HEK293T (cell line): ENCODE data around the gene ATP10A.

Experiments
- CTCF ChIA-PET: fragments of 350-600 bp; formaldehyde crosslinking; extraction: SDS; loops from one replicate; lab custom pipeline; 2021; ENCODE audit warnings: antibody characterized with exemption, inconsistent platforms; lab: Yijun Ruan, JAX
- POLR2A ChIA-PET: fragments of 350-600 bp; formaldehyde crosslinking; extraction: SDS; loops from one replicate; lab custom pipeline; 2020; ENCODE audit warnings: antibody characterized with exemption, inconsistent platforms; lab: Yijun Ruan, JAX
- DNase-seq: peaks from one replicate; pipeline ENCODE4 v3.0.0; 2012; ENCODE audit warnings: mixed read lengths; ENCODE audit errors: extremely low spot score
- ARNT ChIP-seq: fragments of 450-650 bp; IDR thresholded peaks from 2 replicates; pipeline ENCODE4 v1.6.1; 2017; ENCODE audit warnings: mild to moderate bottlenecking
- BHLHE40 ChIP-seq: fragments of 450-650 bp; IDR thresholded peaks from 2 replicates; pipeline ENCODE4 v1.6.1; 2016; ENCODE audit warnings: mild to moderate bottlenecking, moderate library complexity, borderline replicate concordance
- CTBP1 ChIP-seq: fragments of 450-650 bp; IDR thresholded peaks from 2 replicates; pipeline ENCODE4 v1.6.1; 2016; ENCODE audit warnings: borderline replicate concordance
- ELF4 ChIP-seq: fragments of 450-650 bp; IDR thresholded peaks from 2 replicates; pipeline ENCODE4 v1.6.1; 2017; ENCODE audit warnings: antibody characterized with exemption
- FOXA1 ChIP-seq: fragments of 450-650 bp; IDR thresholded peaks from 2 replicates; pipeline ENCODE4 v1.6.1; 2016; ENCODE audit warnings: mild to moderate bottlenecking
- FOXK2 ChIP-seq: fragments of 450-650 bp; IDR thresholded peaks from 2 replicates; pipeline ENCODE4 v1.6.1; 2016; ENCODE audit warnings: mild to moderate bottlenecking
- FOXM1 ChIP-seq: fragments of 450-650 bp; IDR thresholded peaks from 2 replicates; pipeline ENCODE4 v1.6.1; 2017; ENCODE audit warnings: mild to moderate bottlenecking, borderline replicate concordance
- HDGF ChIP-seq: fragments of 450-650 bp; IDR thresholded peaks from 2 replicates; pipeline ENCODE4 v1.6.1; 2017; ENCODE audit warnings: antibody characterized with exemption, borderline replicate concordance
- L3MBTL2 ChIP-seq: fragments of 450-650 bp; conservative IDR thresholded peaks from 2 replicates; pipeline ENCODE4 v1.6.1; 2016; ENCODE audit warnings: mild to moderate bottlenecking
- LEF1 ChIP-seq: fragments of 450-650 bp; IDR thresholded peaks from 2 replicates; pipeline ENCODE4 v1.6.1; 2017; ENCODE audit warnings: mild to moderate bottlenecking, borderline replicate concordance
- NFRKB ChIP-seq: fragments of 450-650 bp; IDR thresholded peaks from 2 replicates; pipeline ENCODE4 v1.6.1; 2016; ENCODE audit warnings: mild to moderate bottlenecking, moderate library complexity
- SP1 ChIP-seq: fragments of 450-650 bp; IDR thresholded peaks from 2 replicates; pipeline ENCODE4 v1.6.1; 2017
- SUZ12 ChIP-seq: fragments of 450-650 bp; IDR thresholded peaks from 2 replicates; pipeline ENCODE4 v1.6.1; 2016; ENCODE audit warnings: mild to moderate bottlenecking
- TARDBP ChIP-seq: fragments of 450-650 bp; IDR thresholded peaks from 2 replicates; pipeline ENCODE4 v1.6.1; 2016
- ZNF384 ChIP-seq: fragments of 450-650 bp; IDR thresholded peaks from 2 replicates; pipeline ENCODE4 v1.6.1; 2016
- TF ChIP-seq, protein P1 (sequence below): fragments of 450-650 bp; IDR thresholded peaks from 2 replicates; pipeline ENCODE4 v1.6.1; 2016

Gene ATP10A

DNA sequence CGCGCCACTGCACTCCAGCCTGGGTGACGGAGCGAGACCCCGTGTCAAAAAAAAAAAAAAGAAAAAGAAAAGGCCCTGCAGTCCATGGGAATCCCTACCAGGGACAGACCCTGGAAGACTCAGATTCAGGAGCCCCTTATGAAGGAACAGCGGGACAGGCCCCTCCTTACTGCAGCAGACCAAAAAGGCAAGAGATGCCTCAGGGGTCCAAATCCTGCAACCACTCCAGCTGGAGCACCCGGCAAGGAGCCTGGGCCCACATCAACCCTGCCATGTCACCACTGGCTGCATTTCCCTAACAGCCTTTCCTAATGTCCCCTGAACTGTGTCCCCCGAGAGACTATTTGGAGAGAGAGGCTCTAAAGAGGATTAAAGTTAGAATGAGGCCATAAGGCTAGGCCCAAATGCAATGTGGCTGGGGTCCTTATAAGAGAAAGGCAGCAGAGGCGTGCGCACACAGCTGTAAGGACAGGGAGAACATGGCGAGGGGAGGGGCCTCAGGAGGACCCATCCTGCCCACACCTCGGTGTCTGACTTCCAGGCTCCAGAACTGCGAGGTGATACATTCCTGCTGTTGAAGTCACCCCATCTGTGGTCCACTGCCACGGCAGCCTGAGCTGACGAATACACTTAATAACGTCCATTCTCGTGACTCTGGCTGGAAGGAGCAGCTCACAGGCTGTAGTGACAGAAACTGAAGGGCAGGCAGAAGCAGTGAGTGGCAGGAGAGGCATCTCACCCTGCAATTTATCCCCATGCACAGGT is 78.1 kb downstream of the ATP10A start:
- POLR2A ChIA-PET, result no interaction called here

DNA sequence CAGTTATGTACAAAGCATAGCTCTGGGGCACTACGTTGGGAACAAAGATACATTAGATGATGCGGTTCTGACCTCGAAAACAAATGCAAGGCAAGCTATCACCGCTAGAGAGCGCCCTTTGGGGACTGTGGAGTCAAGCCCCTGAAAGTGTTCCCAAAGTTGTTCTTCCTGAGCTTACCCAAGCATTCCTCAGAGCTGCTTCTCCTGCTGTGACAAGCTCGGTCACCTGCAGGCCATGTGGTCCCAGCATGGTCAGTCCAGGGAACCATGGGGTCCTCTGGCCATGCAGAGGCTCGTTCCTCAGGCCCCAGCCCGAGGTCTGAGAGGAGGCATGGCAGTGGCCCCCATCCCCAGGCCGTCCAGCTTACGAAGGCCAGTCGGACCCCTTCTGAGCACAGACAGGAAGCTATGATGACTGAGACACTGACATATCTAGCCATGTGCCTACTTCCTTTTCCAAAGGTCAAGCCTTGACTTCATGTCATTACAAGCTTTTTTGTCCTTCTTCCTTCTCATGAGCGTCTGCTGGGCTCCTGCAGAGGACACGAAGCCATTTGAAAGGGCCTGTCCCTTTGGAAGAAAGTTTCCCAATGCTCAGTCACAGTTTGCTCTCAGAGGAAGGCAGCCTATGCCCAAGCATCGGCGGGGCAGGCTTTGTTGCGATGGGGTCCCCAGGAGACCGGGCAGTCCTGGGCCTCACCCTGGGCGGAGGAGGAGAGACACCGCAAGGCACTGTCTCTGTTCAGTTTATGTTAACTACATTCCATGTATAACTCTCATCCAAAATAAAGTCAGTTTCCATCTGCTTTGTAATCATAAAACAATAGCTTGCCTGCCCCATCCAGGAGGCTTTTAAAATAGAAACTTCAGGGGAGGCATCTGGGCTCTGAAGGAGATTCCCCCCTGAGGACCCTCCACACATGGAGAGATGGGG is 79.3 kb downstream of the ATP10A start:
- ChIA-PET POLR2A (no interaction called here), CTCF (interaction anchor here (0.8 to 1.4 kb wide), 5 partner anchors 9 to 161 kb away, joined by 3 to 5 read pairs (median 4); no protein-coding TSS in a partner anchor)
- DNase-seq, result peak; percentile 17
- TF ChIP-seq FOXA1 (no peak), ZNF384 (no peak), CTBP1 (no peak), ELF4 (no peak), LEF1 (no peak), NFRKB (no peak), L3MBTL2 (no peak), SP1 (no peak), FOXK2 (no peak), HDGF (no peak), SUZ12 (no peak), BHLHE40 (no peak), ARNT (no peak), TARDBP (no peak), FOXM1 (no peak)
- TF ChIP-seq, protein P1, sequence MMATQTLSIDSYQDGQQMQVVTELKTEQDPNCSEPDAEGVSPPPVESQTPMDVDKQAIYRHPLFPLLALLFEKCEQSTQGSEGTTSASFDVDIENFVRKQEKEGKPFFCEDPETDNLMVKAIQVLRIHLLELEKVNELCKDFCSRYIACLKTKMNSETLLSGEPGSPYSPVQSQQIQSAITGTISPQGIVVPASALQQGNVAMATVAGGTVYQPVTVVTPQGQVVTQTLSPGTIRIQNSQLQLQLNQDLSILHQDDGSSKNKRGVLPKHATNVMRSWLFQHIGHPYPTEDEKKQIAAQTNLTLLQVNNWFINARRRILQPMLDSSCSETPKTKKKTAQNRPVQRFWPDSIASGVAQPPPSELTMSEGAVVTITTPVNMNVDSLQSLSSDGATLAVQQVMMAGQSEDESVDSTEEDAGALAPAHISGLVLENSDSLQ, result no peak

More for the DNA sequence above, 78.1 kb downstream of the ATP10A start:
- CTCF ChIA-PET, result no interaction called here
- DNase-seq, result no peak
- TF ChIP-seq ZNF384, result no peak
- TF ChIP-seq FOXA1, result no peak
- TF ChIP-seq FOXM1, result no peak

DNA sequence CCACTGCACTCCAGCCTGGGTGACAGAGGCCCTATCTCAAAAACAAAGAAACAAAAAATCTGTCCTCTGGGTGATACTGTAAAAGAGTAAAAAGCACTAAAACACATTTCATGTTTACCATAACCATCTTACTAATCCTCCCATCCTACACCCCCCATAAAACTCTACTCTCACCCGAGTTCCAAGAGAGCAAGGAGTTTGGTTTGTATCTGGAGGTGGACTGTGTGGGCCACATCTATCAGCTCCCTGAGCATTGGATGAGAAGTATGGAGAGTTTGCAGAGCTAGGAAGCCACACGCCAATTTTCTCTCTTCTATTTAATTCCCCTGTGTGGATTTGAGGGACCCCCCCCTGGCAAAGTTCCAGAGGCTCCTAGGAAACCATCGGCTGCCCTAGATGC is 80.0 kb downstream of the ATP10A start:
- no peak for DNase-seq
- CTCF ChIA-PET, result interaction anchor here (0.8 to 1.4 kb wide), 5 partner anchors 8 to 162 kb away, joined by 3 to 5 read pairs (median 4); no protein-coding TSS in a partner anchor
- TF ChIP-seq TARDBP, result no peak
- no peak for TF ChIP-seq LEF1
- TF ChIP-seq FOXM1, result no peak
- TF ChIP-seq ELF4, result no peak
- no peak for TF ChIP-seq ZNF384
- TF ChIP-seq ARNT, result no peak
- TF ChIP-seq, protein P1, result no peak
- TF ChIP-seq SUZ12, result no peak
- no peak for TF ChIP-seq L3MBTL2
- no peak for TF ChIP-seq FOXA1
- no peak for TF ChIP-seq FOXK2
- TF ChIP-seq NFRKB, result no peak
- TF ChIP-seq HDGF, result no peak
- TF ChIP-seq CTBP1, result no peak
- no peak for TF ChIP-seq BHLHE40
- TF ChIP-seq SP1, result no peak
- POLR2A ChIA-PET, result no interaction called here

DNA sequence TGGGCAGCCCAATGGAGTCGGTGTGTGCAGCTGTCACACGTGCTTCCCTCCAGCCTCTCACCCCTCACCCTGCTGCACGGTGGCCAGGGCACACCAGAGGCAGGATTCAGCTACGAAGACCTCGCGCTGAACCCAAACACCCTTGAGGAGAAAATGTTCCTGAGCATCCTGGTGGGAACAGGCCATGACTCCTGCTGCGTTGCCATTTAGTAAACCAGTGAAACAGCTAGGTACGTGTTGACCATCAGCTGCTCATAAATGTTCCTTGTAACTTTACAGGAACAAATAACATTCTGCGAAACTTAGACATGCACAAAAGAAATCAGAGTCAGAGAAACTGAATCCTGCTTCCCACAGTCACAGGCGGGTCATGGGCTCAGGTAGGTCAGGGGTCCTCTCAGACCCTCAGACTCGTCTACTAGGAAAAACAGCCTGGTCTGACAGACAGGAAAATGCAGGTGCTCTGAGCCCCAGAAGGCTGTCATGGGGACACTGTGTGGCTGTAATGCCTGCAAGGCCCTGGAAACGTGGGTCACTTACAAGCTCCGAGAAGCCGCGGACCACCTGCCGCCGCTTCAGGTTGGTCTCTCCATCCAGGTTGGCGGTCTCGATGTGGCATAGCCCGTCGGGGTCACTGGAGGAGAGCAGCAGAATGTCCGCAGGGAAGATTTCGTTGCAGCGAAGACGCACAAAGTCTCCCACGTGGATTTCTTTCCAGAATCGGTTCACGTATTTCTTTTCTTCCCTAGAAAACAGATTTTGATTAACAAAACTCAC is 82.5 kb downstream of the ATP10A start:
- TF ChIP-seq NFRKB (no peak), FOXM1 (no peak), SP1 (no peak), ARNT (no peak), FOXA1 (no peak), ZNF384 (no peak), SUZ12 (no peak), FOXK2 (no peak), L3MBTL2 (no peak)
- ChIA-PET CTCF (interaction anchor here (1.4 kb wide), 1 partner anchor 71 kb away, joined by 3 read pairs; no protein-coding TSS in a partner anchor), POLR2A (no interaction called here)
- DNase-seq, result no peak

DNA sequence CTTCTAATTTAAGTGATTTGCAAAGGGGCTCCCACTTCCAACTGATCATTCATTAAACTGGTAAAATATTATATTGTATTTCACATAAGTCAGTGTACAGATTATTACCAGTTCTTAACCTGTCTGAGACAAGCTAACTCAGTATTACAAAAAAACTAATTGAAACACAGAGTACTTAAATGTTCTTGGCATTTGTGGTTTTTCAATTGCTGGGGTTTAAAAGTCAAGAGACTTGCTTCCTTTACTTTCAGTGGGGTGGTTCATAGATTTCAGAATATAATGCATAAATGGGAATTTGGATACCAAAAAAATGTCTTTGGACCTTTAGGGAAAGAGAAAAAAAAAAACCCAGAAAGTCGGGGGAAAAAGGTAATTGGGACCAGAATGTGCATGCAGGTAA is 85.0 kb downstream of the ATP10A start:
- ChIA-PET CTCF (no interaction called here), POLR2A (no interaction called here)
- DNase-seq, result no peak
- TF ChIP-seq L3MBTL2 (no peak), SP1 (no peak), BHLHE40 (no peak), ARNT (no peak), ZNF384 (no peak), FOXA1 (no peak), HDGF (no peak), LEF1 (no peak), CTBP1 (no peak), TARDBP (no peak), NFRKB (no peak), FOXM1 (no peak), ELF4 (no peak), FOXK2 (no peak), SUZ12 (no peak)
- TF ChIP-seq, protein P1, result no peak
